OCI-LY7 (cell line): ENCODE measurements around the gene SLC19A1.

Experiments
- EZH2phosphoT487 ChIP-seq: fragments of 200-600 bp; sonication (generic); IDR thresholded peaks from 2 replicates; pipeline ENCODE4 v1.6.1; 2018; ENCODE audit warnings: low read depth, borderline replicate concordance, mild to moderate bottlenecking, mixed run types, antibody characterized with exemption, low read length, moderate library complexity, mixed read lengths
- TF ChIP-seq, protein P1 (sequence below): fragments of 200-600 bp; sonication (generic); conservative IDR thresholded peaks from 2 replicates; pipeline ENCODE4 v1.5.1; 2014; ENCODE audit warnings: mild to moderate bottlenecking, antibody characterized with exemption, low read length, moderate library complexity, mixed read lengths

DNA sequence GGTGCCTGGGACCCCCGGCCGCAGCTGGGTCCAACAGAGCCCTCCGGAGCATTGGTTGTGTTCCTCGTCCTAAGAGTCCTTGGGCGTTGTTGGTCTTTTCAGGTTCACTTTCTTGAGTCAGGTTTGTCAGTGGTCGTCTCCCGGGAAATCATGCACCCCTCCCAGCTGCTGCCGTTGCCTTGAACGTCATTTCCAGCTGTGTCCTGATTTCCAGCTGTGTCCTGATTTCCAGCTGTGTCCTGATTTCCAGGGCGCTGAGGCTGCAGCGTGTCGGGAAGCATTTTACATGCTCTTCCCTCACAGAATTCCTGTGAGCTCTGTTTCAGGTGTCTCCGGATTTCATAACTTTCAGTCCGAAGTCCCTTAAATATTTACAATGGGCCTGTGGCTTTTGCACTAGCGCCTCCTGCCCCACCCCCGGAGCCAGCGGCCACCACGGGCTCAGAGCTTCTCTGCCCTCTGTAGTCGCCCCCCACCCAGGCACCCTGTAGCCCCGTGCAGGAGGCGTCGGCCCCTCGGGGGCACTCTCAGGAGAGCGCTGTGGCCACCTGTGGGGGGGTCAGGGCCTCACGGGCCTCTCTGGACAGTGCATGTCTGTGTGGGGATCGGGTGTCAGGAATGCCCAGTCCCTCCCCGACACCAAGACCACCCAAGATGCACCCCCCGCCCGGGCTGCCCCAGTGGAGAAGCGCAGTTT, 70.6 kb downstream of the SLC19A1 start:
- TF ChIP-seq, protein P1, sequence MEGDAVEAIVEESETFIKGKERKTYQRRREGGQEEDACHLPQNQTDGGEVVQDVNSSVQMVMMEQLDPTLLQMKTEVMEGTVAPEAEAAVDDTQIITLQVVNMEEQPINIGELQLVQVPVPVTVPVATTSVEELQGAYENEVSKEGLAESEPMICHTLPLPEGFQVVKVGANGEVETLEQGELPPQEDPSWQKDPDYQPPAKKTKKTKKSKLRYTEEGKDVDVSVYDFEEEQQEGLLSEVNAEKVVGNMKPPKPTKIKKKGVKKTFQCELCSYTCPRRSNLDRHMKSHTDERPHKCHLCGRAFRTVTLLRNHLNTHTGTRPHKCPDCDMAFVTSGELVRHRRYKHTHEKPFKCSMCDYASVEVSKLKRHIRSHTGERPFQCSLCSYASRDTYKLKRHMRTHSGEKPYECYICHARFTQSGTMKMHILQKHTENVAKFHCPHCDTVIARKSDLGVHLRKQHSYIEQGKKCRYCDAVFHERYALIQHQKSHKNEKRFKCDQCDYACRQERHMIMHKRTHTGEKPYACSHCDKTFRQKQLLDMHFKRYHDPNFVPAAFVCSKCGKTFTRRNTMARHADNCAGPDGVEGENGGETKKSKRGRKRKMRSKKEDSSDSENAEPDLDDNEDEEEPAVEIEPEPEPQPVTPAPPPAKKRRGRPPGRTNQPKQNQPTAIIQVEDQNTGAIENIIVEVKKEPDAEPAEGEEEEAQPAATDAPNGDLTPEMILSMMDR, result no peak
- TF ChIP-seq EZH2phosphoT487, result no peak
